ENCODE data around the gene CAPZA1. TPM values are rescaled to one million over a fixed set of nuclear protein-coding genes. Genes with fewer than 3 reads are reported as not detected.

Gene CAPZA1
- total RNA-seq, 1 experiment from 2014 or later, result 97.5 TPM

DNA sequence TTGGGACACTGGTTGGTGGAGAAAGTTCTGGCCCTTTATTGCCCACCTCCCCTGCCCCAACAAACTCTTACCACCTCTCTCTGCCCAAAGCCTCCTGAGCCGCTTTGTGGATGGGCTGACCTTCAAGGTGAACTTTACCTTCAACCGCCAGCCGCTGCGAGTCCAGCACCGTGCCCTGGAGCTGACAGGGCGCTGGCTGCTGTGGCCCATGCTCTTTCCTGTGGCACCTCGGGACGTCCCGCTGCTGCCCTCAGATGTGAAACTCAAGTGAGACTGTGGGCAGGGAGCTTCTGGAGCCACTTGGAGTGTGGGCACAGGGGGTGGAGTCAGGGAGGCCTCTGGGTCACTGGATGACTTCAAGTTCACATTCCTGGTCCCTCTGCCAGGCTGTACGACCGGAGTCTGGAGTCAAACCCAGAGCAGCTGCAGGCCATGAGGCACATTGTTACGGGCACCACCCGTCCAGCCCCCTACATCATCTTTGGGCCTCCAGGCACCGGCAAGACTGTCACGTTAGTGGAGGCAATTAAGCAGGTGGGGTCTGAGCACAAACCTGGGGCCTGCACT is 74.8 kb downstream of the CAPZA1 start:
- peaks cover 4% of the 10 kb centered on the region for H3K27me3 Mint-ChIP-seq (ENCODE audit: low read depth)
- H3K9me3 Mint-ChIP-seq, result no peaks in the 10 kb centered on the region
- peaks cover 18% of the 10 kb centered on the region for H3K4me1 Mint-ChIP-seq
- no peak overlapping the region for H3K4me3 Mint-ChIP-seq
- CTCF ChIA-PET, result interaction anchor here (1.0 kb wide), 1 partner anchor 11 kb away, joined by 4 read pairs; no protein-coding TSS in a partner anchor
- H3K36me3 Mint-ChIP-seq, result peaks cover 59% of the 10 kb centered on the region
- TF ChIP-seq, protein P1, sequence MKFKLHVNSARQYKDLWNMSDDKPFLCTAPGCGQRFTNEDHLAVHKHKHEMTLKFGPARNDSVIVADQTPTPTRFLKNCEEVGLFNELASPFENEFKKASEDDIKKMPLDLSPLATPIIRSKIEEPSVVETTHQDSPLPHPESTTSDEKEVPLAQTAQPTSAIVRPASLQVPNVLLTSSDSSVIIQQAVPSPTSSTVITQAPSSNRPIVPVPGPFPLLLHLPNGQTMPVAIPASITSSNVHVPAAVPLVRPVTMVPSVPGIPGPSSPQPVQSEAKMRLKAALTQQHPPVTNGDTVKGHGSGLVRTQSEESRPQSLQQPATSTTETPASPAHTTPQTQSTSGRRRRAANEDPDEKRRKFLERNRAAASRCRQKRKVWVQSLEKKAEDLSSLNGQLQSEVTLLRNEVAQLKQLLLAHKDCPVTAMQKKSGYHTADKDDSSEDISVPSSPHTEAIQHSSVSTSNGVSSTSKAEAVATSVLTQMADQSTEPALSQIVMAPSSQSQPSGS (CRISPR knock-in tag; IDR thresholded peaks at IDR 0.05; ENCODE audit: borderline replicate concordance, low read depth), result no peak
- TF ChIP-seq, protein P2, sequence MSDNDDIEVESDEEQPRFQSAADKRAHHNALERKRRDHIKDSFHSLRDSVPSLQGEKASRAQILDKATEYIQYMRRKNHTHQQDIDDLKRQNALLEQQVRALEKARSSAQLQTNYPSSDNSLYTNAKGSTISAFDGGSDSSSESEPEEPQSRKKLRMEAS (CRISPR knock-in tag; IDR thresholded peaks at IDR 0.05), result no peak
- TF ChIP-seq NFATC4 (CRISPR knock-in tag; IDR thresholded peaks at IDR 0.05), result no peak
- TF ChIP-seq CBFB (CRISPR knock-in tag; IDR thresholded peaks at IDR 0.05; ENCODE audit: low read depth), result no peak
- TF ChIP-seq NFYB (CRISPR knock-in tag; conservative IDR thresholded peaks at IDR 0.05; ENCODE audit: low read depth), result no peak
- TF ChIP-seq FOXP1 (CRISPR knock-in tag; IDR thresholded peaks at IDR 0.05; ENCODE audit: borderline replicate concordance), result no peak
- TF ChIP-seq, protein P3, sequence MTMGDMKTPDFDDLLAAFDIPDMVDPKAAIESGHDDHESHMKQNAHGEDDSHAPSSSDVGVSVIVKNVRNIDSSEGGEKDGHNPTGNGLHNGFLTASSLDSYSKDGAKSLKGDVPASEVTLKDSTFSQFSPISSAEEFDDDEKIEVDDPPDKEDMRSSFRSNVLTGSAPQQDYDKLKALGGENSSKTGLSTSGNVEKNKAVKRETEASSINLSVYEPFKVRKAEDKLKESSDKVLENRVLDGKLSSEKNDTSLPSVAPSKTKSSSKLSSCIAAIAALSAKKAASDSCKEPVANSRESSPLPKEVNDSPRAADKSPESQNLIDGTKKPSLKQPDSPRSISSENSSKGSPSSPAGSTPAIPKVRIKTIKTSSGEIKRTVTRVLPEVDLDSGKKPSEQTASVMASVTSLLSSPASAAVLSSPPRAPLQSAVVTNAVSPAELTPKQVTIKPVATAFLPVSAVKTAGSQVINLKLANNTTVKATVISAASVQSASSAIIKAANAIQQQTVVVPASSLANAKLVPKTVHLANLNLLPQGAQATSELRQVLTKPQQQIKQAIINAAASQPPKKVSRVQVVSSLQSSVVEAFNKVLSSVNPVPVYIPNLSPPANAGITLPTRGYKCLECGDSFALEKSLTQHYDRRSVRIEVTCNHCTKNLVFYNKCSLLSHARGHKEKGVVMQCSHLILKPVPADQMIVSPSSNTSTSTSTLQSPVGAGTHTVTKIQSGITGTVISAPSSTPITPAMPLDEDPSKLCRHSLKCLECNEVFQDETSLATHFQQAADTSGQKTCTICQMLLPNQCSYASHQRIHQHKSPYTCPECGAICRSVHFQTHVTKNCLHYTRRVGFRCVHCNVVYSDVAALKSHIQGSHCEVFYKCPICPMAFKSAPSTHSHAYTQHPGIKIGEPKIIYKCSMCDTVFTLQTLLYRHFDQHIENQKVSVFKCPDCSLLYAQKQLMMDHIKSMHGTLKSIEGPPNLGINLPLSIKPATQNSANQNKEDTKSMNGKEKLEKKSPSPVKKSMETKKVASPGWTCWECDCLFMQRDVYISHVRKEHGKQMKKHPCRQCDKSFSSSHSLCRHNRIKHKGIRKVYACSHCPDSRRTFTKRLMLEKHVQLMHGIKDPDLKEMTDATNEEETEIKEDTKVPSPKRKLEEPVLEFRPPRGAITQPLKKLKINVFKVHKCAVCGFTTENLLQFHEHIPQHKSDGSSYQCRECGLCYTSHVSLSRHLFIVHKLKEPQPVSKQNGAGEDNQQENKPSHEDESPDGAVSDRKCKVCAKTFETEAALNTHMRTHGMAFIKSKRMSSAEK (CRISPR knock-in tag; IDR thresholded peaks at IDR 0.05; ENCODE audit: borderline replicate concordance), result no peak
- TF ChIP-seq, protein P4, sequence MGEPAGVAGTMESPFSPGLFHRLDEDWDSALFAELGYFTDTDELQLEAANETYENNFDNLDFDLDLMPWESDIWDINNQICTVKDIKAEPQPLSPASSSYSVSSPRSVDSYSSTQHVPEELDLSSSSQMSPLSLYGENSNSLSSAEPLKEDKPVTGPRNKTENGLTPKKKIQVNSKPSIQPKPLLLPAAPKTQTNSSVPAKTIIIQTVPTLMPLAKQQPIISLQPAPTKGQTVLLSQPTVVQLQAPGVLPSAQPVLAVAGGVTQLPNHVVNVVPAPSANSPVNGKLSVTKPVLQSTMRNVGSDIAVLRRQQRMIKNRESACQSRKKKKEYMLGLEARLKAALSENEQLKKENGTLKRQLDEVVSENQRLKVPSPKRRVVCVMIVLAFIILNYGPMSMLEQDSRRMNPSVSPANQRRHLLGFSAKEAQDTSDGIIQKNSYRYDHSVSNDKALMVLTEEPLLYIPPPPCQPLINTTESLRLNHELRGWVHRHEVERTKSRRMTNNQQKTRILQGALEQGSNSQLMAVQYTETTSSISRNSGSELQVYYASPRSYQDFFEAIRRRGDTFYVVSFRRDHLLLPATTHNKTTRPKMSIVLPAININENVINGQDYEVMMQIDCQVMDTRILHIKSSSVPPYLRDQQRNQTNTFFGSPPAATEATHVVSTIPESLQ (CRISPR knock-in tag; IDR thresholded peaks at IDR 0.05), result no peak
- TF ChIP-seq, protein P5, sequence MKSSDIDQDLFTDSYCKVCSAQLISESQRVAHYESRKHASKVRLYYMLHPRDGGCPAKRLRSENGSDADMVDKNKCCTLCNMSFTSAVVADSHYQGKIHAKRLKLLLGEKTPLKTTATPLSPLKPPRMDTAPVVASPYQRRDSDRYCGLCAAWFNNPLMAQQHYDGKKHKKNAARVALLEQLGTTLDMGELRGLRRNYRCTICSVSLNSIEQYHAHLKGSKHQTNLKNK (CRISPR knock-in tag; IDR thresholded peaks at IDR 0.05), result no peak
- TF ChIP-seq ATF1 (CRISPR knock-in tag; IDR thresholded peaks at IDR 0.05), result no peak
- no peak for TF ChIP-seq ZNF317 (CRISPR knock-in tag; IDR thresholded peaks at IDR 0.05; ENCODE audit: borderline replicate concordance, low read depth)
- TF ChIP-seq, protein P6, sequence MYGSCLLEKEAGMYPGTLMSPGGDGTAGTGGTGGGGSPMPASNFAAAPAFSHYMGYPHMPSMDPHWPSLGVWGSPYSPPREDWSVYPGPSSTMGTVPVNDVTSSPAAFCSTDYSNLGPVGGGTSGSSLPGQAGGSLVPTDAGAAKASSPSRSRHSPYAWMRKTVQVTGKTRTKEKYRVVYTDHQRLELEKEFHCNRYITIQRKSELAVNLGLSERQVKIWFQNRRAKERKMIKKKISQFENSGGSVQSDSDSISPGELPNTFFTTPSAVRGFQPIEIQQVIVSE (CRISPR knock-in tag; IDR thresholded peaks at IDR 0.05; ENCODE audit: borderline replicate concordance), result no peak
- no peak for TF ChIP-seq GTF2I (CRISPR knock-in tag; conservative IDR thresholded peaks at IDR 0.05)
- POLR2A ChIA-PET, result no interaction called here
- ATAC-seq, result no peak
- no peak overlapping the region for H3K27ac Mint-ChIP-seq
- DNase-seq (ENCODE audit: low spot score), result no peak

DNA sequence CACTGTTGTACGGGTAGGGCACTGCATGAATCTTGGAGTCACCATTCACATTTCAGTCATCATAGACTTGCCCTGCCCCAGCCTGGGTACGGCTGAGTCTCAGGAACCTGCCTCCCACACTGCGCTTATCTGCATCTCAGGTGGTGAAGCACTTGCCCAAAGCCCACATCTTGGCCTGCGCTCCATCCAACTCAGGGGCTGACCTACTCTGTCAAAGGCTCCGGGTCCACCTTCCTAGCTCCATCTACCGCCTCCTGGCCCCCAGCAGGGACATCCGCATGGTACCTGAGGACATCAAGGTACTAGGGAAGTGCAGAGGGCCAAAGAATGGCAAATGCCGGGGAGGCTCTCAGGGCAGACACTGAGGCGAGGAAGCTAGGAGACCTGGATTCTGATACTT is 75.6 kb downstream of the CAPZA1 start:
- DNase-seq (ENCODE audit: low spot score), result no peak
- Mint-ChIP-seq H3K27ac (no peak overlapping the region), H3K4me3 (no peak overlapping the region), H3K9me3 (no peaks in the 10 kb centered on the region), H3K4me1 (peaks cover 27% of the 10 kb centered on the region), H3K36me3 (peaks cover 61% of the 10 kb centered on the region), H3K27me3 (ENCODE audit: low read depth) (peaks cover 12% of the 10 kb centered on the region)
- ChIA-PET CTCF (interaction anchor here (0.6 kb wide), 1 partner anchor 34 kb away, joined by 7 read pairs; no protein-coding TSS in a partner anchor), POLR2A (no interaction called here)
- no peak for ATAC-seq
- TF ChIP-seq KAT7 (CRISPR knock-in tag; IDR thresholded peaks at IDR 0.05; ENCODE audit: borderline replicate concordance) (no peak), ZNF671 (CRISPR knock-in tag; IDR thresholded peaks at IDR 0.05) (no peak), JUN (CRISPR knock-in tag; IDR thresholded peaks at IDR 0.05) (no peak), GRHL2 (CRISPR knock-in tag; IDR thresholded peaks at IDR 0.05; ENCODE audit: insufficient replicate concordance, severe bottlenecking) (no peak), FOXP1 (CRISPR knock-in tag; IDR thresholded peaks at IDR 0.05; ENCODE audit: borderline replicate concordance) (no peak), ZNF219 (CRISPR knock-in tag; IDR thresholded peaks at IDR 0.05; ENCODE audit: borderline replicate concordance) (no peak), MYBL2 (CRISPR knock-in tag; IDR thresholded peaks at IDR 0.05) (no peak), RELA (CRISPR knock-in tag; IDR thresholded peaks at IDR 0.05; ENCODE audit: borderline replicate concordance) (no peak)
- TF ChIP-seq, protein P7, sequence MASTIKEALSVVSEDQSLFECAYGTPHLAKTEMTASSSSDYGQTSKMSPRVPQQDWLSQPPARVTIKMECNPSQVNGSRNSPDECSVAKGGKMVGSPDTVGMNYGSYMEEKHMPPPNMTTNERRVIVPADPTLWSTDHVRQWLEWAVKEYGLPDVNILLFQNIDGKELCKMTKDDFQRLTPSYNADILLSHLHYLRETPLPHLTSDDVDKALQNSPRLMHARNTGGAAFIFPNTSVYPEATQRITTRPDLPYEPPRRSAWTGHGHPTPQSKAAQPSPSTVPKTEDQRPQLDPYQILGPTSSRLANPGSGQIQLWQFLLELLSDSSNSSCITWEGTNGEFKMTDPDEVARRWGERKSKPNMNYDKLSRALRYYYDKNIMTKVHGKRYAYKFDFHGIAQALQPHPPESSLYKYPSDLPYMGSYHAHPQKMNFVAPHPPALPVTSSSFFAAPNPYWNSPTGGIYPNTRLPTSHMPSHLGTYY (CRISPR knock-in tag; IDR thresholded peaks at IDR 0.05), result no peak
- TF ChIP-seq, protein P2 (CRISPR knock-in tag; IDR thresholded peaks at IDR 0.05), result no peak
- TF ChIP-seq, protein P8, sequence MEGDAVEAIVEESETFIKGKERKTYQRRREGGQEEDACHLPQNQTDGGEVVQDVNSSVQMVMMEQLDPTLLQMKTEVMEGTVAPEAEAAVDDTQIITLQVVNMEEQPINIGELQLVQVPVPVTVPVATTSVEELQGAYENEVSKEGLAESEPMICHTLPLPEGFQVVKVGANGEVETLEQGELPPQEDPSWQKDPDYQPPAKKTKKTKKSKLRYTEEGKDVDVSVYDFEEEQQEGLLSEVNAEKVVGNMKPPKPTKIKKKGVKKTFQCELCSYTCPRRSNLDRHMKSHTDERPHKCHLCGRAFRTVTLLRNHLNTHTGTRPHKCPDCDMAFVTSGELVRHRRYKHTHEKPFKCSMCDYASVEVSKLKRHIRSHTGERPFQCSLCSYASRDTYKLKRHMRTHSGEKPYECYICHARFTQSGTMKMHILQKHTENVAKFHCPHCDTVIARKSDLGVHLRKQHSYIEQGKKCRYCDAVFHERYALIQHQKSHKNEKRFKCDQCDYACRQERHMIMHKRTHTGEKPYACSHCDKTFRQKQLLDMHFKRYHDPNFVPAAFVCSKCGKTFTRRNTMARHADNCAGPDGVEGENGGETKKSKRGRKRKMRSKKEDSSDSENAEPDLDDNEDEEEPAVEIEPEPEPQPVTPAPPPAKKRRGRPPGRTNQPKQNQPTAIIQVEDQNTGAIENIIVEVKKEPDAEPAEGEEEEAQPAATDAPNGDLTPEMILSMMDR (IDR thresholded peaks at IDR 0.05), result no peak
